HuH-7.5 (cell line): ENCODE results near the gene ECT2L.

Experiments
- DNase-seq: peaks from one replicate; pipeline ENCODE4 v3.0.0; 2011; ENCODE audit warnings: low spot score

The ECT2L gene

GRCh38 chr6:138857775-138858174, 61.9 kb downstream of the ECT2L start:
- DNase-seq: no peak

- no peak for DNase-seq
Measured at GRCh38 chr6:138862456-138862855, 66.6 kb downstream of the ECT2L start.

GRCh38 chr6:138863321-138863720, 67.4 kb downstream of the ECT2L start:
- DNase-seq: no peak

- no peak for DNase-seq
Measured at GRCh38 chr6:138864343-138864890, 68.5 kb downstream of the ECT2L start.

- no peak for DNase-seq
Measured at GRCh38 chr6:138865480-138866109, 69.7 kb downstream of the ECT2L start.

- DNase-seq: no peak
Measured at GRCh38 chr6:138868181-138868580, 72.3 kb downstream of the ECT2L start.

- no peak for DNase-seq
Measured at GRCh38 chr6:138869398-138869797, 73.5 kb downstream of the ECT2L start.

GRCh38 chr6:138873191-138873590, 77.3 kb downstream of the ECT2L start:
- no peak for DNase-seq

- no peak for DNase-seq
Measured at GRCh38 chr6:138882369-138883017, 86.6 kb downstream of the ECT2L start.

- no peak for DNase-seq
Measured at GRCh38 chr6:138885156-138885819, 89.4 kb downstream of the ECT2L start.

- no peak for DNase-seq
Measured at GRCh38 chr6:138891255-138891986, 95.5 kb downstream of the ECT2L start.

- DNase-seq: no peak
Measured at GRCh38 chr6:138896104-138896756, 100.3 kb downstream of the ECT2L start.

- no peak for DNase-seq
Measured at GRCh38 chr6:138897031-138897430, 101.1 kb downstream of the ECT2L start.

GRCh38 chr6:138907167-138907566, 111.3 kb downstream of the ECT2L start:
- no peak for DNase-seq

- no peak for DNase-seq
Measured at GRCh38 chr6:138909511-138909910, 113.6 kb downstream of the ECT2L start.

- DNase-seq: no peak
Measured at GRCh38 chr6:138909975-138910374, 114.1 kb downstream of the ECT2L start.

GRCh38 chr6:138912308-138912707, 116.4 kb downstream of the ECT2L start:
- DNase-seq: no peak

GRCh38 chr6:138914701-138915100, 118.8 kb downstream of the ECT2L start:
- DNase-seq: no peak

GRCh38 chr6:138920906-138921305, 125.0 kb downstream of the ECT2L start:
- no peak for DNase-seq

GRCh38 chr6:138923561-138923960, 127.7 kb downstream of the ECT2L start:
- DNase-seq: no peak

- DNase-seq: no peak
Measured at GRCh38 chr6:138925806-138926205, 129.9 kb downstream of the ECT2L start.

GRCh38 chr6:138926579-138926978, 130.7 kb downstream of the ECT2L start:
- DNase-seq: no peak
